Measurements from ENCODE around the gene NAALADL2.

DNA sequence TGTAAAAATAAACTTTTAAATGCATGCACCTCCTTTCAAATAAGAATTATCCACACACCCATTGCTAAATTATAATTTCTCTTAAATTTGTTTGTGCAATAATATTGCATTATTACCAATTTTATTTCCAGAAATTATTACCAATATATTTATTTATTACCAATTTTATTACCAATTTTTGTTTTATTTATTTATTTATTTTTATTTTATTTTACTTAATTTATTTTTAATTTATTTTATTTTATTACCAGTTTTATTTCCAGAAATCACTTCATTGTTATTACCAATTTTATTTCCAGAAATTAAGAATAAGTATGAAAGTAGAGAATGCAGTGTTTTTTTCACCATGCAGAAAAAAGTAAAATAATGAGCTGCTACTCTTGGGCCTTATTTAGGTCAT lies 525.4 kb downstream of the NAALADL2 start:
- TF ChIP-seq, protein P1, sequence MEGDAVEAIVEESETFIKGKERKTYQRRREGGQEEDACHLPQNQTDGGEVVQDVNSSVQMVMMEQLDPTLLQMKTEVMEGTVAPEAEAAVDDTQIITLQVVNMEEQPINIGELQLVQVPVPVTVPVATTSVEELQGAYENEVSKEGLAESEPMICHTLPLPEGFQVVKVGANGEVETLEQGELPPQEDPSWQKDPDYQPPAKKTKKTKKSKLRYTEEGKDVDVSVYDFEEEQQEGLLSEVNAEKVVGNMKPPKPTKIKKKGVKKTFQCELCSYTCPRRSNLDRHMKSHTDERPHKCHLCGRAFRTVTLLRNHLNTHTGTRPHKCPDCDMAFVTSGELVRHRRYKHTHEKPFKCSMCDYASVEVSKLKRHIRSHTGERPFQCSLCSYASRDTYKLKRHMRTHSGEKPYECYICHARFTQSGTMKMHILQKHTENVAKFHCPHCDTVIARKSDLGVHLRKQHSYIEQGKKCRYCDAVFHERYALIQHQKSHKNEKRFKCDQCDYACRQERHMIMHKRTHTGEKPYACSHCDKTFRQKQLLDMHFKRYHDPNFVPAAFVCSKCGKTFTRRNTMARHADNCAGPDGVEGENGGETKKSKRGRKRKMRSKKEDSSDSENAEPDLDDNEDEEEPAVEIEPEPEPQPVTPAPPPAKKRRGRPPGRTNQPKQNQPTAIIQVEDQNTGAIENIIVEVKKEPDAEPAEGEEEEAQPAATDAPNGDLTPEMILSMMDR (conservative IDR thresholded peaks at IDR 0.05 in 1 of 2, IDR thresholded peaks at IDR 0.05 in 1 of 2; ENCODE audit: extremely low read depth in 1 of 2, insufficient read depth in 1 of 2, low read depth in 1 of 2, low read length in 2 of 2), result no peak
- TF ChIP-seq EZH2 (IDR thresholded peaks at IDR 0.05; ENCODE audit: borderline replicate concordance, low read length), result no peak

Data from mammary epithelial cell (primary cell).